GM18498 (cell line): ENCODE data around the gene ZDHHC20.

Experiments
- ATAC-seq: cut with Tn5 transposase; IDR thresholded peaks from one replicate; pipeline ENCODE4 v1.9.1; 2021; ENCODE audit warnings: mild to moderate bottlenecking, moderate library complexity; ENCODE audit not compliant: unreplicated experiment

ZDHHC20 gene

DNA sequence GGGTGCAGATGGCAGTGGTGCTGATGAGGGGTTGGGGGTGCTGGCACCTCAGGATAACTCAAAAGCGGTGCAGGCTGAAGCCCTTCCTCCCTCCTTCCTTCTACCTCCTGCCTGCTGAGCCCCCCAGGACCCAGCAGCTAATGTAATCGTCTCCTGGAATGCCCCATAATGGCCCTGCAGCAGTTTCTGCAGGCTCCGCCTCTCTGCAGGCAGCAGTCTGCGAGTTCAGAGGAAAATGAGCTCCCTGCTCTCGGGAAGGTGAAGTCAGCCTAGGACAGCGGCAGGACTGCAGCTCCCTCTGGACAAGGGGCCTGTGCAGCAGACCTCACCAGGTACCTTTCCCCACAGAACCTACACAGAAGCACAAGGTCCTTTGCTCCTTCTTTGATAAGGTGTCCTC lies 130.9 kb downstream of the ZDHHC20 start:
- ATAC-seq: no peak

DNA sequence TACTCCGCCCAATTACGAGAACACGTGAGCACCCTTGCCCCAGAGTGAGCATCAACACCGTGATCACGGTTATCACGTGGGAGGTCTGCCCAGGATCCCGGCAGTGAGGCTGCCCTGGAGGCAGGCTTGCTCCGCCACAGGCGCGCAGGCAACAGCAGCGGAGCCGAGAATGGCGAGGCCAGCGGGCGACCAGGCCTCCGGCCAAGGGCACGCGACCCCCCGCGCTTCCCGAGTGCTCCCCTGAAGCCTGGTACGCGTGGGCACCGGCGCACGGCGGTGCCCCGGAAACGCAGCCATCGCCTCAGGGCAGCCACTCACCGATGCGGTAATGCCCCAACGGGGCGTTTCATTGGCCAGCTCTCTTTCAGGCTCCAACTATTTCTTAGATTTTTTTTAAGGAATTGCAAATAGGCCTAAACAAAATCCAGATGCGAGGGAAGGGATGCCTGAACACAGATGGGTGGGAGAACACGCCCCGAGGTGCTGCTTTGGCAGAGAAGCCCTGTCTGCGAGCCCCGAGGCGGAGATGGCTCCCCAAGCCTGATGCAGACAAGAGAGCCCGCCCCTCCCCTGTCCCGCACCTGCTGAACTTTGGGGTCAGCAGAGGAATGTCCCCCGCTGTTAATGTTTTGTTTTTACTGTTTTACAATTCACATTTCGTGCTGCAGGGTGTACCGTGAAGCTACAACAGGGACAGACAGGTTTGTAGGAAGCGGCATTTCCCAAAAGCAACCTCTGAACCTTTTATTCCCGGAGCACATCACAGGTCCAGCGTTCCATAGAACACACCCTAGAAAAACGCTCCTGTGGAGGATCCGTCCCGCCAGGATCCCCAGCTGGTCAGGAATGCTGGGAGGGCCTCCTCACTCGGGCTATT lies 132.7 kb downstream of the ZDHHC20 start:
- ATAC-seq: no peak

DNA sequence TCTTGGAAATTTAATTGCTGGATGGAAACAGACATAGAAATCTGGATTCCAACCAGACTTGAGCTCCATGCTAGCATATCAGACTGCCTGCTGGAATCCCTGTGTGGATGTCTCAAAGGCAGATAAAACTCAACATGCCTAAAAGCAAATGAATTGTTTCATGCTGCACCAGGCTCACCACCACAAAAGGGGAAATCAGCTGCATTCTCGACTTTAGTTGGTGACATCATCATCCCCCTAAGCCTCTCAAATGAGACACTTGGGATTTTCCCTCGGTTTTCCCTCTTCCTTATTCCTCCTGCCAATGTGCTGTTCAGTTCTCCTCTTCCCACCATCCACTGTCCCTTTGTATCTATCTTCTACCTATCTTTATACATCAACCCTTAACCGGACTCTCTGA lies 134.3 kb downstream of the ZDHHC20 start:
- no peak for ATAC-seq

DNA sequence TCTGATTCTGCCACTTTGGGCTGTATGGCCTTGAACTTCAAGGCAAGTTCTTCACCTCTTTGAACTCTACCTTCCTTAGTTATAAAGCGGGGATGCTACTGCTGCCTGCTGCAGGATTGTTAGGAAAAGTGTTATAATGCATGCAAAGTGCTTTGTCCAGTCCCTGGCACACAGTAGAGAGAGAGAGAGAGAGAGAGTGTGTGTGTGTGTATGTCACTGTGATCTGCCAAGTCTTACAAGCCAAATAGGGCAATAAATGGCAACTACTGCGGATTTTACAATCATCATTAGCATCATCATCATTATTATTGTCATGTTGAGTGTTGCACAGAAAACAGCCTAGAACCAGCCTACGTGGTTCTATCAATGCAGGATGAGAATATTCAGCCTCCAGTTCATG lies 136.1 kb downstream of the ZDHHC20 start:
- no peak for ATAC-seq
